ENCODE data around the gene POP7. TPM values are rescaled to one million over a fixed set of nuclear protein-coding genes. Genes with fewer than 3 reads are reported as not detected.
A peak's percentile ranks its signal among the peaks of the same experiment; 100 is the strongest.

Gene POP7
- total RNA-seq, 1 experiment from 2014 or later = 96.9 TPM

GRCh38 chr7:100677308-100678267 is 28.3 kb upstream of the POP7 start:
- Histone ChIP-seq H2BK15ac (ENCODE audit: low read depth, low read length) (no peak overlapping the region), H3K9me3 (ENCODE audit: control insufficient read depth, low read depth, low read length) (no peaks in the 10 kb centered on the region), H3K9ac (ENCODE audit: extremely low read depth, insufficient read length, low read length) (no peak overlapping the region), H3K56ac (ENCODE audit: insufficient read length, low read depth, low read length) (no peak overlapping the region), H2BK12ac (ENCODE audit: insufficient read length, low read depth, low read length) (no peak overlapping the region), H3K4me2 (ENCODE audit: insufficient read depth, insufficient read length, low read length) (no peak overlapping the region), H2AFZ (ENCODE audit: low read length) (no peak overlapping the region), H3K4ac (ENCODE audit: low read depth, low read length) (no peak overlapping the region), H2AK5ac (ENCODE audit: insufficient read length, low read length) (no peak overlapping the region), H4K20me1 (ENCODE audit: control insufficient read depth, insufficient read depth, insufficient read length) (no peaks in the 10 kb centered on the region), H3K23me2 (ENCODE audit: insufficient read length, low read depth, low read length, poor library complexity, severe bottlenecking) (peaks cover 20% of the 10 kb centered on the region), H2BK20ac (ENCODE audit: low read depth, low read length, poor library complexity, severe bottlenecking) (no peak overlapping the region), H4K5ac (ENCODE audit: insufficient read length, low read depth, low read length) (no peak overlapping the region), H4K8ac (replicated peaks; ENCODE audit: insufficient read length, low read depth, low read length) (no peak overlapping the region), H2BK120ac (ENCODE audit: low read depth, low read length, poor library complexity, severe bottlenecking) (no peak overlapping the region), H3K79me2 (ENCODE audit: insufficient read depth, low read length) (no peaks in the 10 kb centered on the region), H3K23ac (ENCODE audit: insufficient read length, low read depth, low read length) (no peak overlapping the region), H3K79me1 (ENCODE audit: insufficient read depth, low read depth, low read length, poor library complexity, severe bottlenecking) (no peaks in the 10 kb centered on the region), H3T11ph (ENCODE audit: low read length) (no peak overlapping the region), H4K91ac (ENCODE audit: insufficient read length, low read depth, low read length) (no peak overlapping the region), H3K27me3 (ENCODE audit: insufficient read depth, low read length) (no peaks in the 10 kb centered on the region), H3K18ac (ENCODE audit: insufficient read length, low read depth, low read length) (no peak overlapping the region), H3K4me1 (ENCODE audit: insufficient read depth, low read length) (no peaks in the 10 kb centered on the region), H3K27ac (ENCODE audit: insufficient read length, low read depth, low read length) (no peak overlapping the region), H3K14ac (ENCODE audit: insufficient read depth, low read length) (no peak overlapping the region), H2BK5ac (ENCODE audit: insufficient read length, low read length) (no peak overlapping the region)
- TF ChIP-seq, protein P1, sequence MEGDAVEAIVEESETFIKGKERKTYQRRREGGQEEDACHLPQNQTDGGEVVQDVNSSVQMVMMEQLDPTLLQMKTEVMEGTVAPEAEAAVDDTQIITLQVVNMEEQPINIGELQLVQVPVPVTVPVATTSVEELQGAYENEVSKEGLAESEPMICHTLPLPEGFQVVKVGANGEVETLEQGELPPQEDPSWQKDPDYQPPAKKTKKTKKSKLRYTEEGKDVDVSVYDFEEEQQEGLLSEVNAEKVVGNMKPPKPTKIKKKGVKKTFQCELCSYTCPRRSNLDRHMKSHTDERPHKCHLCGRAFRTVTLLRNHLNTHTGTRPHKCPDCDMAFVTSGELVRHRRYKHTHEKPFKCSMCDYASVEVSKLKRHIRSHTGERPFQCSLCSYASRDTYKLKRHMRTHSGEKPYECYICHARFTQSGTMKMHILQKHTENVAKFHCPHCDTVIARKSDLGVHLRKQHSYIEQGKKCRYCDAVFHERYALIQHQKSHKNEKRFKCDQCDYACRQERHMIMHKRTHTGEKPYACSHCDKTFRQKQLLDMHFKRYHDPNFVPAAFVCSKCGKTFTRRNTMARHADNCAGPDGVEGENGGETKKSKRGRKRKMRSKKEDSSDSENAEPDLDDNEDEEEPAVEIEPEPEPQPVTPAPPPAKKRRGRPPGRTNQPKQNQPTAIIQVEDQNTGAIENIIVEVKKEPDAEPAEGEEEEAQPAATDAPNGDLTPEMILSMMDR (conservative IDR thresholded peaks at IDR 0.05) = no peak
- H3K27me3 Mint-ChIP-seq (ENCODE audit: low read depth) = peaks cover 9% of the 10 kb centered on the region
- H3K9me3 Mint-ChIP-seq = no peaks in the 10 kb centered on the region
- no CpG with 5 or more reads among the region's 36 CpGs for WGBS (ENCODE audit: extremely low coverage, insufficient read length, low lambda C conversion rate)
- no peak overlapping the region; a peak in 1 of 5 replicates for H3K4me3 Mint-ChIP-seq
- no peak for DNase-seq
- H3K36me3 Mint-ChIP-seq (ENCODE audit: insufficient read depth in 1 of 3, low read depth in 3 of 3) = peaks cover 10 to 44% (median 43%) of the 10 kb centered on the region in 3 experiments; a peak in 6 of 7 replicates
- H3K27ac Mint-ChIP-seq = peak overlapping the region in 1 of 3 experiments; percentile 88; a peak in 1 of 7 replicates
- H3K4me1 Mint-ChIP-seq = peaks cover 6 to 21% of the 10 kb centered on the region in 2 experiments
